Muscle of leg (tissue), 11 donors: ENCODE results near the gene TBC1D19. TPM values are rescaled to one million over a fixed set of nuclear protein-coding genes. Genes with fewer than 3 reads are reported as not detected.

Source experiments
- DNase-seq: peaks from one replicate; pipeline ENCODE4 v3.0.0; 2013
- H3K27ac ChIP-seq: one replicate; pipeline ENCODE4 v1.5.1; 2013; ENCODE audit warnings: mild to moderate bottlenecking, low read length, control low read depth
- H3K27me3 ChIP-seq: one replicate; pipeline ENCODE4 v1.6.1; 2013; ENCODE audit warnings: low read length; ENCODE audit not compliant: control insufficient read depth, insufficient read depth
- H3K36me3 ChIP-seq: one replicate; pipeline ENCODE4 v1.6.1; 2013; ENCODE audit warnings: low read length; ENCODE audit not compliant: control insufficient read depth, insufficient read depth
- H3K4me1 ChIP-seq: one replicate; pipeline ENCODE4 v1.6.1; 2013; ENCODE audit warnings: low read length; ENCODE audit not compliant: control insufficient read depth, insufficient read depth
- H3K4me3 ChIP-seq: one replicate; pipeline ENCODE4 v1.5.1; 2013; ENCODE audit warnings: low read length, control low read depth
- H3K9me3 ChIP-seq: replicated peaks from 2 replicates; pipeline ENCODE4 v1.6.1; 2013; ENCODE audit warnings: low read depth, low read length; ENCODE audit not compliant: control insufficient read depth
- WGBS: methylation state at CpG from one replicate; pipeline ENCODE4 v1.1.5; 2013; ENCODE audit warnings: missing lambda C conversion rate; ENCODE audit not compliant: insufficient coverage; 5-methylcytosine and 5-hydroxymethylcytosine counted together
- polyA plus RNA-seq, 8 donors: library from polyadenylated mRNA; unstranded; fragments of 120-200 nt; gene quantifications; one replicate each; pipeline versions ENCODE4 v1.2.1 to v1.2.3, GENCODE V29; 2013; ENCODE audit warnings: inconsistent platforms in 1 of 8, low replicate concordance in 1 of 8; ENCODE audit not compliant: insufficient read length in 8 of 8, insufficient read depth in 1 of 8
- total RNA-seq: library from RNA; stranded (reverse); fragments of 120-200 nt; gene quantifications from one replicate; pipeline ENCODE4 v1.2.4, GENCODE V29; 2013

The TBC1D19 gene
- total and polyA plus RNA-seq, 9 donors = 7.7 to 17.5 (median 9.0) TPM

DNA sequence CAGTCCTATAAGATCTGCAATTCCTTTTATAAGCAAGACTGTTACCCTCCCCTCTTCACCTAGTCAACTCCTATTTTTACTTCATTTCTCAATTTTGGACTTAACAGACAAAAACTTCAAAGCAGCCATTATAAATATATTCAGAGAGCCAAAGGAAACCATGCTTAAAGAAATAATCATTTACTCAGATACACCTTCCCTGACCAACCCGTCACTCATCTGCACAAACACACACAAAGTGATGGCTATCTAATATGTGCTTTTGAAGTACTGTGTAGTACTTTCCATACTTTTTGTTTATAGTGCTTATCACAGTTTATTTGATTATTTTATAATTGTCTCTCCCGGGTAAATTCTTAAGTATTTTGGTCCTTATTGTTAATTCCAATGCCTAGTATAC is 117.2 kb downstream of the TBC1D19 start:
- no peaks in the 10 kb centered on the region for H3K4me1 ChIP-seq
- H3K4me3 ChIP-seq = no peak overlapping the region
- DNase-seq = no peak
- no peak overlapping the region for H3K27ac ChIP-seq
- H3K36me3 ChIP-seq = no peaks in the 10 kb centered on the region
- no peaks in the 10 kb centered on the region for H3K27me3 ChIP-seq
- H3K9me3 ChIP-seq = no peaks in the 10 kb centered on the region
- no CpG with 5 or more reads among the region's 2 CpGs for WGBS

DNA sequence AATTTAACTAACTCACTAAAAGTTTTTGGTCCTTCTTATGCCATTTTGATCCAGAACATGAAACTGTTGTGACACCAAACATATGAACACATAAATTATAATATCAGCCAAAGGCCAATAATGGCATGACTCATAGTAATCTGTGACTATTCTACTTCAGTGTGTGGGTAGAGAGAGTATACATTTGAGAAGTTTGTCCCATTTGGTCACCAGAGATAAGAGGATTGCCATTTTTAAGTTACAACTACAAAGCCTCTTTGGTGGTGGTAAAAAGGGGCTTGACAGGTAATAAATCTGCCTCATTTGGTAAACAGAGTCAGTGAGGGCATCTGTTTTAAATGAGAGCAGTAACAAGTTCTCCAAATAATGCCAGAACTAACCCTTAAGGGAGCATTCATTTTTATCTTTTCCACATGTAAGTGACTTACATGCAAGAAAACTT is 117.9 kb downstream of the TBC1D19 start:
- no peaks in the 10 kb centered on the region for H3K4me1 ChIP-seq
- no peaks in the 10 kb centered on the region for H3K36me3 ChIP-seq
- H3K9me3 ChIP-seq = no peaks in the 10 kb centered on the region
- no peak for DNase-seq
- no peak overlapping the region for H3K4me3 ChIP-seq
- H3K27ac ChIP-seq = no peak overlapping the region
- H3K27me3 ChIP-seq = no peaks in the 10 kb centered on the region

DNA sequence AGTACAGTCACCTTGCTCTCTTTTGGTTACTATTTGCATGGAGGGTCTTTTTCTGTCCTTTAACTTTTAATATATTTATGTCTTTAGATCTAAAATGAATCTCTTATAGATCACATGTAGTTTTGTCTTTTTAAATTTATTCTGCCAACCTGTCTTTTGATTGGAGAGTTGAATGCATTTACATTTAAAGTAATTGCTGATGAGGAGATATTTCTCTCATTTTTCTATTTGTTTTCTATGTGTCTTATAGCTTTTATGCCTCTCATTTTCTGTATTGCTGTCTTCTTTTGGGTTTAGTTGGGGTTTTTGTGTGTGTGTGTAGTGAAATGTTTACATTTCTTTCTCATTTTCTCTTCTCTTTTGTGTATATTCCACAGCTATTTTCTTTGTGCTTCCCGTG is 123.5 kb downstream of the TBC1D19 start:
- Histone ChIP-seq H3K4me1 (no peaks in the 10 kb centered on the region), H3K27me3 (no peaks in the 10 kb centered on the region), H3K4me3 (no peak overlapping the region), H3K27ac (no peak overlapping the region), H3K36me3 (no peaks in the 10 kb centered on the region), H3K9me3 (no peaks in the 10 kb centered on the region)
- DNase-seq = no peak
- no CpG with 5 or more reads among the region's 1 CpG for WGBS

DNA sequence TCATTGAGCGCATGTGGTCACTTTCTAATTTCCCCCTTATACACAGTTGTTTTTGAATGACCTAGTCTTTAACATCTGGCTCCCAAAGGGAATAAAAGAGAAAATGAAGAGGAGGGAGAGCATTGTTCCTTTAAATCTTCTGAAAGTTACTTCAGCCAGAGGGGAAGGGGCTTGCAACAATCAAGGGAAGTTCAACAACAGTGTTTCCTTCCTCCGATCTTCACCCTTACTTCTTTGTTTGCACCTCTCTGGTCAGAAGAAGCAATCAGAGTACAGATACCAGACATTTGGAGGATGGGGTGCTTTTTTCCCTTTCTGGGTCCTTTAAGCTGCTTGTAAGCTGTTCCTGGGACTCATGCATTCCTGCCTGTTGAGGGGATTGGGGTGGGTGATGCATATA is 125.4 kb downstream of the TBC1D19 start:
- no peaks in the 10 kb centered on the region for H3K9me3 ChIP-seq
- no peaks in the 10 kb centered on the region for H3K4me1 ChIP-seq
- peak; percentile 22 for DNase-seq
- no peak overlapping the region for H3K4me3 ChIP-seq
- no CpG with 5 or more reads among the region's 2 CpGs for WGBS
- H3K36me3 ChIP-seq = no peaks in the 10 kb centered on the region
- H3K27me3 ChIP-seq = no peaks in the 10 kb centered on the region
- H3K27ac ChIP-seq = no peak overlapping the region

DNA sequence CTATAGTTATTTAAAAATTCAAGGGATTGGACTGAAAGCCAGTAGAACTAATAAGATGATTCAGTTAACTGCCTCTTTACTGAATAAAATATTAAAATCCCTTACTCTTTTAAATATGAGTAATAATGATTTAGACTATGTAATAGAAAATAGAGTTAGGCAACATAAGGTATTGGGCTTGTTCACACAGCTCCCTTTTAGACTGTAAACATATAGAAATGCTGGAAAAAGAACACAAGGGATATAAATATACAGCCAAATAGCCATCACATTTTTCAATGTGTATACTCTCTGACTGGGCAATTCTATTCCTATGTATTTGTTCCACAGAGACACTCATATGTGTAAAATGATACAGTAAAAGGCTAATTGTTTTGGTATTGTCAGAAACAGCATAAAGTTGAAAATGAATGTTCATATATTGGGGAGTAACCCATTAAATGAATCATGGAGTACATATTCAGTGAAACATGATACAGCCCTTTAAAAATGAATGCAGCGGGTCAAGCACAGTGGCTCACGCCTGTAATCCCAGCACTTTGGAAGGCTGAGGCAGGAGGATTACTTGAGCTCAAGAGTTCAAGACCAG is 129.8 kb downstream of the TBC1D19 start:
- WGBS = 100% methylated on average over 1 of the region's 2 CpGs
- Histone ChIP-seq H3K4me1 (no peaks in the 10 kb centered on the region), H3K27me3 (no peaks in the 10 kb centered on the region), H3K4me3 (no peak overlapping the region), H3K36me3 (no peaks in the 10 kb centered on the region), H3K9me3 (no peaks in the 10 kb centered on the region), H3K27ac (no peak overlapping the region)
- DNase-seq = no peak

DNA sequence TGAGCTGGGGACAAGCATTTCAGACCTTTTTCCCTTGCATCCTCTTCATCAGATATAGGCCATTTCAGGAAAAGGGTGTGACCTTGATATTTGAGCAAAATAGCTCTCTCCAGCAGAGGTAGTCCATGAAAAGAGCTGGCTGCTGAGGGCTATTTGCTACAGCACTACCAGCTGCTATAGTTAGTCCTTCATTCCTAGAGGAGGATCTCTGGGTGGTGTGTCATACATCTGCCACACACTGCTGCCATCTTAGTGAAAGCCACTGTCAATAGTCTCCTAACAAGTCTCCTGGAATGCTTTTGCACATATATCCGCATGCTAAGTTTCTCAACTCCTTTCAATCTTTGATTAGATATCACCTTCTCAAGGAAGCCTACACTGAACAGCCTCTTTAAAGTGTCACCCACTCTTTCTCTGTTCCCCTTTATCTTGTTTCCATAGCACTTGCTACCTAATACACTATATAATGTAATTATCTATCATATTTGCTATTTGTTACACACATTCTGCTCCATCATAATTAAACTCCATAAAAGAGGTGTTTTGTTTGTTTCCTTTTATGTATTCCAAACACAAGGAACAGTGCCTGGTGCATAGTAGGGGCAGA is 131.9 kb downstream of the TBC1D19 start:
- DNase-seq = no peak
- 100% methylated on average over 1 of the region's 1 CpG for WGBS
- H3K27ac ChIP-seq = no peak overlapping the region

DNA sequence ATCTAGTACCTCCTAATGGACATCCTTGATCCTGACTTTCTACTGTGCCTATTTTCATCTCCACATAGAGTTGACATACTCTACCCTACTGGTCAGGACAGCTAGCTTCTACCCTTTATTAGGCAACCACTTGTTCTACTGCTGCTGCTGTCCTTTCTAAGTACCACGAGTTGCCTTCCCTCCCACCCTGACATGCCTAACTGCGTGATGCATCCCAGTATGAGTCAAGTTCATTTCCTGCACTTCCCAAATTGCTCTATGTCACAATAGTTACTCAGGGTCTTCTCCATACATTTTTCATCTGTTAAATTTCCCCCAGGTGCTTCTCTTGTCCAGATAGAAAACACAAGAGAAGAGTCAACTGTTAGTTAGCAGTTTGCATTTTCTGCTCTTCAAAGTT is 133.4 kb downstream of the TBC1D19 start:
- no peaks in the 10 kb centered on the region for H3K4me1 ChIP-seq
- H3K9me3 ChIP-seq = no peaks in the 10 kb centered on the region
- H3K4me3 ChIP-seq = no peak overlapping the region
- H3K27me3 ChIP-seq = no peaks in the 10 kb centered on the region
- H3K27ac ChIP-seq = no peak overlapping the region
- no peaks in the 10 kb centered on the region for H3K36me3 ChIP-seq
- DNase-seq = no peak
- WGBS = 63% methylated on average over 2 of the region's 2 CpGs

More for the DNA sequence above, 131.9 kb downstream of the TBC1D19 start:
- no peak overlapping the region for H3K4me3 ChIP-seq
- H3K27me3 ChIP-seq = no peaks in the 10 kb centered on the region
- no peaks in the 10 kb centered on the region for H3K9me3 ChIP-seq
- no peaks in the 10 kb centered on the region for H3K36me3 ChIP-seq
- H3K4me1 ChIP-seq = no peaks in the 10 kb centered on the region

DNA sequence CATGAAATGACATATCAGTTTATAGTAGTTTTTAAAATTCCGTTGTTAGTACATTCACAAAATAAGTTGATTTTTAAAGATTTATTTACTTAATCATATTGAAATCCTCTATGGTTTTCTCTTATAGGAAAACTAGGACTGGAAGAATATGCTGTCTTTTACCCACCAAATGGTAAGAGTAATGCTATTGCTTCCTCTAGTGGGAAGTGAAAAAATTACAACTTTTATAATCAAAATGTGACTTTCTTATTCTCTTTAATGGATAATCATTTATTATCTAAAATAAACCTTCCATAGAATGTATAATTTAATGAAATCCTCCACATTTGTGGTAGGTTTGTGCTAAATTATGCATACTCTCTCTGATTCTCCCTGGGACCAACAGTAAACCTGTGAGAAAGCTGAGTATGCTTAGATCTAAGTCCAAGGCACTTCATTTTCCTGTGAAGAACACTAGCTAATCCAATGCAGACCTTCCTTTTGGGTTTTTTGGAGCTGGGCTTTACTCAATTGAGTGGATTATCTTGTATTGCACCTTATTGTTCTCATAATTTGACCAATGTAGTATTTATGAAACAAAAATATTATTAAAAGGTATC is 136.2 kb downstream of the TBC1D19 start:
- no CpG with 5 or more reads among the region's 1 CpG for WGBS
- Histone ChIP-seq H3K36me3 (no peaks in the 10 kb centered on the region), H3K9me3 (no peaks in the 10 kb centered on the region), H3K27me3 (no peaks in the 10 kb centered on the region), H3K27ac (no peak overlapping the region), H3K4me3 (no peak overlapping the region), H3K4me1 (no peaks in the 10 kb centered on the region)
- DNase-seq = peak; percentile 39

DNA sequence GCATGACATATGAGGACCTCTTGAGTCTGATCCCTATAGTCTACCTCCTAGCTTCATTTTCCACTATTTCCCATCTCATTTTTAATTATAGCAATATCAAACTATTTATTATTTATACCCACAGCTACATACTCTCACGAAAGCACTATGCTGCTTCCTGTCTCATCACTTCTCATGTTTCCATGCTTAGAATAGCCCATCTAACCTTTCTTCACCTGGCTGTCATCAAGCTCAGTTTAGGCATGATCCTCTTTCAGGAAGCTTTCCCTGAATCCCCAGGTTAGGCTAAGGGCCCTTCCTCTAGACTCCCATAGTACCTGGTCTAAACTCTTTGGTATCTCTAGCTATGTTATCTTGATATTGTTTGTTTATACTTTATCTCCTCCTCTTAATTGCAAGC is 137.8 kb downstream of the TBC1D19 start:
- no peak overlapping the region for H3K4me3 ChIP-seq
- no peaks in the 10 kb centered on the region for H3K4me1 ChIP-seq
- H3K36me3 ChIP-seq = peaks cover 4% of the 10 kb centered on the region
- WGBS = 55% methylated on average over 1 of the region's 1 CpG
- no peak overlapping the region for H3K27ac ChIP-seq
- H3K27me3 ChIP-seq = no peaks in the 10 kb centered on the region
- DNase-seq = no peak
- no peaks in the 10 kb centered on the region for H3K9me3 ChIP-seq

DNA sequence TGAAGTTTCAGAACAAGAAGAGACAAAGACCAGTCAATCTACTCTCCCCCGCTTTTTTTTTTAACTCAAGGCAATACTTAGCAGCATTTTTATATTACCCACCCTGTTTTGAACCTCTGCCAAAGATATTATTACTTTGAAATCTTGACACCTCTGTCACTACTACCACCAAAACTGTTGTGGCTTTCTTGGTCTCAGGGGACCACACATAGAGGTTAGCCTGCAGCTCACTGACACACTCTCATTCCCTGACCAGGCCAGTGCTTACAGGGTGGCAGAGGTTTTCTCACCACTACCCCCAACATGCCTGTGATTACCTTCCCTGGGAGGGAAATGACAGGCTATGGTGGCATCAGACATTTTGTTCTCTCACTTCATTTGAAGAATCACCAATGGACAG is 139.3 kb downstream of the TBC1D19 start:
- Histone ChIP-seq H3K9me3 (no peaks in the 10 kb centered on the region), H3K4me1 (no peaks in the 10 kb centered on the region), H3K4me3 (no peak overlapping the region), H3K36me3 (peaks cover 4% of the 10 kb centered on the region), H3K27ac (no peak overlapping the region), H3K27me3 (no peaks in the 10 kb centered on the region)
- WGBS = 100% methylated on average over 1 of the region's 1 CpG
- DNase-seq = no peak
